OCI-LY1 (cell line): Measurements from ENCODE around the gene AJAP1.

Experiments
- EZH2 ChIP-seq: fragments of 200-600 bp; sonication (generic), shearing (Covaris generic); IDR thresholded peaks from 2 replicates; pipeline ENCODE4 v1.8.0; 2017; ENCODE audit warnings: borderline replicate concordance, mixed run types, mild to moderate bottlenecking, antibody characterized with exemption, low read length, moderate library complexity, mixed read lengths
- TF ChIP-seq, protein P1 (sequence below): fragments of 200-600 bp; sonication (generic), shearing (Covaris generic); IDR thresholded peaks from 2 replicates; pipeline ENCODE4 v1.5.1; 2017; ENCODE audit warnings: mild to moderate bottlenecking, antibody characterized with exemption, low read length, moderate library complexity, mixed read lengths

DNA sequence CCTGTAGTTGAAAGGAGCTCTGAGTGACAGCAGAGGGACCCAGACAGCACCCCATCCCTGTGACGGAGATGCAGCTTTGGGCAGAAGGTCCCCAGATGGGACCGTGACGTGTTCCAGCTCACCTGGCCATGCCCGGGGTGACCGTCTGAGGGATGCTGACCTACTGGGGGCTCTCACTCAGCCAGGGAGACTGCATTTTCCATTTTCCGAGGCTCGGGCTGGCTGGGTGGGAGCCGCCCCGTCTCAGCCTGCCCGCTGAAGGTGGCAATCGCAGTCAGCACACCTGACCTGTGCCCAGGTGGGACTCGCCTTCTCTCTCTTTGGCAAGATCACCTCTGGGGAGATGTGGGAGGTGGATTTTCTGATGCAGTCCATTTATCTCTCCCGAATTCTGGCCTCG lies 127.2 kb downstream of the AJAP1 start:
- TF ChIP-seq, protein P1, sequence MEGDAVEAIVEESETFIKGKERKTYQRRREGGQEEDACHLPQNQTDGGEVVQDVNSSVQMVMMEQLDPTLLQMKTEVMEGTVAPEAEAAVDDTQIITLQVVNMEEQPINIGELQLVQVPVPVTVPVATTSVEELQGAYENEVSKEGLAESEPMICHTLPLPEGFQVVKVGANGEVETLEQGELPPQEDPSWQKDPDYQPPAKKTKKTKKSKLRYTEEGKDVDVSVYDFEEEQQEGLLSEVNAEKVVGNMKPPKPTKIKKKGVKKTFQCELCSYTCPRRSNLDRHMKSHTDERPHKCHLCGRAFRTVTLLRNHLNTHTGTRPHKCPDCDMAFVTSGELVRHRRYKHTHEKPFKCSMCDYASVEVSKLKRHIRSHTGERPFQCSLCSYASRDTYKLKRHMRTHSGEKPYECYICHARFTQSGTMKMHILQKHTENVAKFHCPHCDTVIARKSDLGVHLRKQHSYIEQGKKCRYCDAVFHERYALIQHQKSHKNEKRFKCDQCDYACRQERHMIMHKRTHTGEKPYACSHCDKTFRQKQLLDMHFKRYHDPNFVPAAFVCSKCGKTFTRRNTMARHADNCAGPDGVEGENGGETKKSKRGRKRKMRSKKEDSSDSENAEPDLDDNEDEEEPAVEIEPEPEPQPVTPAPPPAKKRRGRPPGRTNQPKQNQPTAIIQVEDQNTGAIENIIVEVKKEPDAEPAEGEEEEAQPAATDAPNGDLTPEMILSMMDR = no peak
- no peak for TF ChIP-seq EZH2
